T1000 (cell line): ENCODE measurements around the gene PTPRR.
A peak's percentile ranks its signal among the peaks of the same experiment; 100 is the strongest.

ENCODE experiments used
- DNase-seq: peaks from one replicate; lab custom pipeline; 2025; ENCODE audit warnings: mixed read lengths; lab: John Stamatoyannopoulos, UW

The PTPRR gene

DNA sequence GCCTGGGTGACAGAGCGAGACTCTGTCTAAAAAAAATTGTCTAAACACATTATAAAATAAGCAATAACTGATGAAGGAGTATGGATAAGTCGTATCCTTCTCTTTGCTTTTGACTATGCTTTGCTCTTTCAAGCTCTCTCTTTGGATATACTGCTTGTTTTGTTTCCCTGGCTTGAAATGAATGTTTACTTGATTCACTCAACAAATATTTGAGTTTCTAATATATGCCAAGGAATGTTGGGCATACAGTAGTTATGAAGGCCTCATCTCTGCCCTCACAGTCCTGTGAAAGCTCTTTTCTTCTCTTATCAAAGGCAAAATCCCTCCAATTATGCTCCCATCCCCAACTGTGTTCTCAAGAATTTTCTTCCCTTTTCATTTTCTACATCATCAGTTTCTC, 123.5 kb downstream of the PTPRR start:
- DNase-seq, result no peak

DNA sequence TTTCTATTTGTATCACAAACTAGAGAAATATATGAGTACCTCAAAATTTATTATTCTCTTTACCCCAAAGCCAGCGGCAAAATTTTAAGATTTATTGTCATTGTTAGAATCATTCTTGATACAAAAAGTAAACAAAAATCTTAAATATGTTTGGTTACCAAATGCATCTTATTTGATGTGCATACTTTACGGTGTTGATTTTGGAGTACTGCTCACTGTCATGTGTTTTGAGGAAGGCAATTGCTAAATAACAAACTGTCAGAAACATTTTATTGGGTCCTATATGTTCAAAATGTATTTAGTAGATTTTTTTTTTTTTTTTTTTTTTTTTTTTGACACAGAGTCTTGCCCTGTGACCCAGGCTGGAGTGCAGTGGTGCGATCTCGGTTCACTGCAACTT, 124.9 kb downstream of the PTPRR start:
- DNase-seq, result no peak

DNA sequence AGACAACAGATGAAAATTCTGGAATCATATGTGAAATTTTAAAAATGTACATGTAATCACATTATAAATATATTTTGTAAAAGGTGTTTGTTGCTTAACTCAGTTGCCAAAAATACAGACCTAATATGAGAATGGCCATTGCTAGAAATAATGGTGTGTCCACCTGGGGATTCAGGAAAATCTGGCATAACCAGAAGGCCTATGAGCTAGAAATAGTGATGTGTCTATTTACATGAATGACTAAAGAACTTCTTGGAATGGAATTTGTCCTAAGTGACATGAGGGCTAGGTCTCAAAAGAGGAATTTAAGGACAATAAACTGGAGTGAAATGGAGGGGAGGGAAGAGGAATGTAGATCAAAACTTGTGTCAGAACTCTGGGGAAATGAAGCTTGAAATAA, 126.4 kb downstream of the PTPRR start:
- no peak for DNase-seq

DNA sequence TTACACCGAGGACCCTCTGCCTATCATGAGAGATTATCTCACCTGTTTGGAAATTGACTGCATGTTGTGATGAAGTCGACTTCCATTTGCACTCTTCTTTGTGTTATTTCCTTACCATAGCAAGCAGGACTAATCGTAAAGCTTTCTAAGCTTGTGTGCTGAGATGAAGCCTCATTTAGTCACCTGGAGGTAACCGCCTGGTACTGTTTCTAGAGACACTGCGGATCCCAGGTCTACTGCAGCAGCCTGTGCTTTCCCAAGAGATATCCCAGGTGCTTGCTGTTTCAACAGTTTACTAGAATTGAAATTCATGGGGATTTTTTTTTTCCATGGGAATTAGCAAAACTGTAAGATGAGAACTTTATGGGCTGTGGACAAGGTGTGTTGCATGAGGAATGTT, 131.8 kb downstream of the PTPRR start:
- DNase-seq, result no peak

DNA sequence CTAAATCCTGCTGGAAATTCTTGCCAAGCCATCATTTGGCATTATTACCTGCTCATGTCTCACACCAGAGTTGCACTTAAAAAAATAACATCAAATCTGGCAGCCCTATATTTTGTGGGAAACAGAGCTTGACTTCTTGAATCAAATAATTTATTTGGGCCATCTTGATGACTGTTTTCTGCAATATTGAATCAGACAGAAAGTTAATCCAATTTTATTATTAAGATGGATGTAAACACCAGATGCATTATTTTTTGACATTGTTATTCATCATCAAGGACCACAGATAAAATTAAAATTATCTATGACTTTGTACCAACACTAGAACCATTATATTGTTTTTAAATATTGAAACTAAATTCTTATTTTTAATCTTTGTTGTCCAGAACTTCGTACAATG, 132.9 kb downstream of the PTPRR start:
- no peak for DNase-seq

DNA sequence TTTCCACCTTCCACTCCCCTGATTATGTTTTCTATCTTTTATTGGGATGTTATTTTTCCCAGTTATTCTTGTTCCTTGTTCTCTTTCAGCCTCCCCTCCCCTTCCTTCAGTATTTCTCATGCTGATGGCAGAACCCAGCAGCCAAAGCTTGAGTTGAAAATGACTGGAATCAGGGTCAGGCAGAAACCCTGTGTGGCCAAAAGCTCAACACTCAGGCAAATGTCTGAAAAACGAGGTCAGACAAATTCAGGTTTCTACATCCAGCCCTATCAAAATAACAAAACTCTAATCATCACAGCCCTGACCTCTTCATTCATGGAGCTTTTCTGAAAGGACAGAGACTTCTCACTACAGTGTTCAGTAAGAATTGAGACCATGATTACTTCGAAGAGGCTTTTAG, 134.6 kb downstream of the PTPRR start:
- DNase-seq, result no peak

DNA sequence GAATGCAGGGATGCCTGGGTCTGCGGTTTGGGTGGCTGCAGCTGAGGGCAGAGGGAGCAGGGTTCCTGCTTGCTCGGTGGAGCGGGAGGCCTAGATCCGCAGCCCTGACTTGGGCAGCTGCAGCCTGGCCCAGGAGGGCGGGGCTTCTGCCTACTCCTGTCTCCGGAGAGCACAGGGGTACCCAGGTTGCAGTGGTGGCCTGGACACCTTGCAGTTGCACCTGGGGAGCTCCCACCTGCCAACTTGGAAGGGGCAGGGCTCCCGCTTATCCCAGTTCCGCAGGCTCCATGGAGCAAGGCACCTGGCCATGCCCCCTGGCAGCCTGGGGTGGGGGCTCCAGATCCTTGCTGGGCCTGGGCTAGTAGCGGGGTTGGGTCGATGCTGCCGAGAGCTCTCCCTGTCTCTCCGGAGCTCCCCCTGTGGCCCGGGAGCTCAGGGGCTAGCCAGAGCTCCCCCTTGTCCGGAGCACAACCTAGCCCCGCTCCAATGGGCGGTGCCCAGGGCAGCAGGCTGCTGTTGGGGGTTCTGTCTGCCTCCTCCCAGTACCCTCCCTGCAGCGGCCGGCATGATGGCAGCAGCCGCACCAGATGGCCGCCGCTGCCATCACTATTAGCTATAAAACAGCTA, 136.4 kb downstream of the PTPRR start:
- DNase-seq, result no peak

DNA sequence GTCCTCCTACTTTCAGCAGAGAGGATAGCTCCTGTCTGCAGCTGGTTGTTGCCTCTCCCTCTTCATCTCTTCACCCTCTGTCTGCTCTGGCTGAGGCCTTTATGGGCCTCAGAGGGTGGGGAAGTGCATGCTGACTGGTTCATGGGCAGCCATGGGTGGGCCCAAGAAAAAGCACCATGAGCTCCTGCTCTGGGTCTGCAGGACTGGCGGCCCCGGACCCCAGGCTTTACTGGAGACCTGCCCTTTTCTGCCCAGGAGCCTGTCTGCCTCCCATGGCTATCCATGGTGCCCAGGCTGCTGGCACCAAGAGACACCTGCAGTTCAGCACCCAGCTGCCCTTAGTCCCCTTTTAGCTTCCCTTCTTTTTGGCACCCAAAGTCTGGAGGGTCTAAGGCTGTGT, 137.1 kb downstream of the PTPRR start:
- no peak for DNase-seq

DNA sequence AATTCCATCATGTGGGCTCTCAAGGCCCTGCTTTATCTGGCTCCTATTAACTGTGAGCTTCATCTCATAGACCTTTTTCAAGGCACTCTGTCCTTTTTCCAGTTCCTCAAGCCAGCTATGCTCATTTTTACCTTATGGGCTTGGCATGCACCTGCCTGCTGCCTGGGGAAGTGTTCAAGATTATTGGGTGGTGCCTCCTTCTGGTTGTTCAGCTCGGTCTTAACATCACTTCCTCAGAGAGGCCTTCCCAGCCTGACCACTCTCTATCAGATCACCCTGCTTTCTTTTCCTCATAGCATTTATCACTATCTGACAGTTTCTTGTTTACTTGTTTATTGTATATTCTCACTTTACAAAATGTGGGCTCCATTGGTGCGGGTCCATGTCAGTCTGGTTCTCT, 141.3 kb downstream of the PTPRR start:
- DNase-seq, result no peak

DNA sequence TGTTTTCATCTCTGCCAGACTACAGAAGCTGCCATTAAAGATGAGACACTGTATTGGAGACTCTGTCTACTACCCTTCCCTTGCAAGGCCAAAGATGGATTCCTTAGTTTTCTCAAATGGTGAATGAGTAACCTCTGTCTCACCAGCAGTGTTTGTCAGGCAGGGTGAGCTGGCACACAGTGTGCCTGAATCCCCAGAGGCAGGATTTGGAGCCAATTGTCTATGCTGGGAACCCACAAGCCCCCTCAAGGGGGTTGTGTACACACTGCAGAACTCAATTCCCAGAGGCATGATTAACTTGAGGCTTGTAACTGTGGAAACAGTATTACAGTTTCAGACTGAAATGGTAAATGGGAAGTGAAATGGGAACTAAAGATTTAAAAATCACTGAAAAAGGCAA, 146.5 kb downstream of the PTPRR start:
- peak; percentile 68 for DNase-seq

DNA sequence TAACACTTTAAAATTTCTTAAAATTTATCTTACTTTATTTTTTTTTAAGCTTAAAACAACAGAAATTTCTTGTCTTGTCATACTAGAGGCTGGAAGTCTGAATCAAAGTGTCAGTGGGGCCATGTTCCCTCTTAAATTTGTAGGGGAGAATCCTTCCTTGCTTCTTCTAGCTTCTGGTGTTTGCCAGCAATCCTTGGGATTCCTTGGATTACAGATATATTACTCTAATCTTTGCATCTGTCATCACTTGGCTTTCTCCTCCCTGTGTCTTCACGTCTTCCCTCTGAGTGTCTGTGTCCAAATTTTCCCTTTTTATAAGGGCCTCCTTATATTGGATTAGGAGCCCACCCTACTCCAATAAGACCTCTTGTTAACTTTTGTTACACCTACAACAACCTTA, 147.7 kb downstream of the PTPRR start:
- no peak for DNase-seq

DNA sequence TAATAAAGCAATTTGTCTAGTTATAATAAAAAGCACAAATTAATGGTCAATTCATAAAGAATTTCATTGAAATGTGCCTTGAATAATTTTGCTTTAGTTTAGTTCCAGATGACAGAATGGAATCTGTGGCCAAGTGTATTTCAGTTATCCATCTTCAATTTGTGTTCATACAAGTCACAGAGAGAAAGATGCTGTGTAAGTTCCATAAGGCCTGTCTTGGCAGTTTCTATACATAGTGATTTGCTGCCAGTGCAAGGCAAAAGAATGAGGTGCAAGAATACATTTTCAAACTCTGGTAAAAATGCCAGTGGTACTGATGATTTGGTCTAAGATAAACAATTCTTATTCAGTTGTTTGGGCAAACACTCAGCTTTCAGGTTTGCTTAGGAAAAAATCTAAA, 149.0 kb downstream of the PTPRR start:
- no peak for DNase-seq

DNA sequence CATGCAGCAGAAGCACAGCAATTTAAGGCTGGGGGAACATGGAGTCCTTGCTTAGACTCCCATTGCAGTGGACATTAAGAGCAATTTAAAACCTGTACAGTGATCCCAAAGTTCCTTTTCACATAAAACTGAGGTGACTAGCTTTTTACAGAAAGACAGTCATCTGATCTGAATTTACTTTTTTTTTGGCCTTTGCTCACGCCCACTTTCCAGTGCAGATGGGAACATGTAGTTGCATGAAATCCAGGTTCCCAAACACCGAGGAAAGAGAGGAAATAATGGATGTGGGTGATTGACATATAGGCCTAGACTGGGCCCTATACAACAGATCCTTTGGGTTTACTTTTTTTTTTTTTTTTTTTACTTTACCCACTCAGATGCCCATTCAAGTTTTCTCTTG, 156.9 kb downstream of the PTPRR start:
- DNase-seq, result no peak

DNA sequence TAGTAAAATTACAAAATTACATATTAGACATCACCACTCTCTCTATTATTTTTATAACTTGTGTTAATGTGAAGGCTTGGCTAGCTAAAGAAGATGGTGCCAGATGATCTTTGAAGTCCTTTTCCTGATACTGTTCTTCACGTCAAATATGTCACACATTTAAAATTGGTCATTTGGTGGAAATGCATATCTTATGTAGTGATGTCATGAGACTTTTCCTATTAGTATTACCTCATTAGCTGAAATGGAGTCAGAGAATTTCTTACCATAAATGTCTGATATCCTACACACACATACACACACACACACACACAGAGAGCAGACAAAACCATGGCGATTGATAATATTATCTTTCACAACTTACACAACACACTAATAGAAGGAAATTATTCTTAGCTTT, 158.5 kb downstream of the PTPRR start:
- DNase-seq, result no peak

DNA sequence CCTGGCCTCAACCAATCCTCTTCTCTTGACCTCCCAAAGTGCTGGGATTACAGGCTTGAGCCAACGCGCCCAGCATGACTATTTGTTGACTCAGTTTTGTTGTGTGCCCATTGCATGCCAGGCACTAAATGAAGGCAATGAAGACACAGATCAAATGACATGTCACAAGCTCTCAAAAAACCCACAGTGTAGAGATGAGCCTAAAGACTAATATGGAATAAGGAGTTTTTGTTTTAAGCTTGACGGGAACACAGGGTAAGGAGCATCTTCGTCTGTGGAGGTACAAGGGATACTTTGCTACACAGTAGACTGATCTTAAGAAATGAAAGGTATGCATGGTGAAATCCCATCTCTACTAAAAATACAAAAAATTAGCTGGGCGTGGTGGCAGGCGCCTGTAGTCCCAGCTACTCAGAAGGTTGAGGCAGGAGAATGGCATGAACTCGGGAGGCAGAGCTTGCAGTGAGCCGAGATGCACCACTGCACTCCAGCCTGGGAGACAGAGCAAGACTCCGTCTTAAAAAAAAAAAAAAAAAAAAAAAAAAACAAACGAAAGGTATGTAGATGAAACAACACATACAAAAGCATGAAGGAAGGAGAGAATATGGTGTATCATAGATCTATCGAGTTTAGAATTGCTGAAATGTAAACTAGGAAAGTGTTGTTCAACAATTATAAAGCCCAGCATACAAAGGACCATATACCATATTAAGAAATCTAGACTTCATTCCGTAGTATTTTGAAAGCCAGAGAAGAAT, 161.2 kb downstream of the PTPRR start:
- DNase-seq, result no peak

DNA sequence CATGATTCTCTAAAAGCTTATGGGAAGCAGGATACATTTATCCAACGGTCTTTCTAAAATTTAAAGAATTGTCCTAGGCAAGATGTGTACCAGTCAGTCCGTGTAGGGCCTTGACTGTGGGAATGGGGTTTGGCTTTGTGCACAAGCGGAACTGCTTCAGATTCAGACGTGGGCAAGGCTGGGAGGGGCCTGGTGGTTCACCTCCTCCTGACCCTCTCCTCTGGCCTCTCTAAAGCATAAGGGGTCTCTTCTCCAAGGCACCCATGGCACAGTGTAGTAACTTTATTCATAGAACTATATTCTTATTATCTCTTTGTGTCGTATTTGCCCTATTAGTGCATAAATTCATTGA, 162.1 kb downstream of the PTPRR start:
- DNase-seq, result no peak

DNA sequence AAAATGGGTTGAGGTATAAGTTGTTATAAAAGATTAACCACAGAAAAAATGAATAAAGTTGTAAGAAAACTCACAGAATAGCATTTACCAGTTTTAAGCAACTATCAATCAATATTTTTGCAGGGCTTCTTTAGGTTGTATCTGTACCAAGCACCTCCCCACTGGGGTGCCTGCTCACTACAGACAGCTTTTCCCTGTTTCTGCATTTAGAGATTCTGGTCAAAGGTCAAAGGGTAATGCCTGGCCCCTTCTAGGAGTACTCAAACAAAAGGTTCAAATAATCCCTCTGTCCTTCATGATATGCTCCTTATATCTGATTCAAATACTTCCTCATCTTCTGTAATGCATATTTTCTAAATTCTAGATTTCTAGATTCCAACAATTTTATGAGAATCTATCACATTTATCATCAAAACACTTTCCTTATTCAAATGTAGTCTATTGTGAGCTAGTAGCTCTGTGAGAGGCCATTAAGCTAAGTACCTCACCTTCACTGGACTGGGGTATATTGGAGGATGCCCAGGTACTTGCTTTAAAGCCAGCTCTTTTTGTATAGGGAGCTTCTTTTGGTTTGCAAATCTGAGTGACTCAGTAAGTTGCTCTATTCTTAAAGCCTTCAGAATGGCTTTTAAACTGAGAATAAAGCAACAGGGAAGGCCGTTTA, 162.6 kb downstream of the PTPRR start:
- DNase-seq, result no peak

DNA sequence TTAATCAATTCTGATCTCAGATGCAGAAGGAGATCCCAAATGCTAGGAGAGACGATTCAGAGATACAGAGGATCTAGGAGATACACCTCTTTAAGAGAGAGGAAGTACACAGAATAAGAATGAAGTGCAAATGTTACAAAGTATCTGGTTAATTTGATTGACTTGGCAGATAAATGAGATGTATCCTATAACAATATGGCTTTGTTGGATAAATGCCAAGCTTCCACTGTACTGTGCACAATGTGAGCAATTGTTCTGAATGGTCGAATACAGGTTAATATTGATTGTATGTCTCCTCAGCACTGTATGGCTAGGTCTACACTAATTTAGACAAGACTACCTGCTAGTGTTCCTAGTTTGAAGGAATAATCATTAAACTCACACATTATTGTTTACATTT, 163.7 kb downstream of the PTPRR start:
- DNase-seq, result no peak

DNA sequence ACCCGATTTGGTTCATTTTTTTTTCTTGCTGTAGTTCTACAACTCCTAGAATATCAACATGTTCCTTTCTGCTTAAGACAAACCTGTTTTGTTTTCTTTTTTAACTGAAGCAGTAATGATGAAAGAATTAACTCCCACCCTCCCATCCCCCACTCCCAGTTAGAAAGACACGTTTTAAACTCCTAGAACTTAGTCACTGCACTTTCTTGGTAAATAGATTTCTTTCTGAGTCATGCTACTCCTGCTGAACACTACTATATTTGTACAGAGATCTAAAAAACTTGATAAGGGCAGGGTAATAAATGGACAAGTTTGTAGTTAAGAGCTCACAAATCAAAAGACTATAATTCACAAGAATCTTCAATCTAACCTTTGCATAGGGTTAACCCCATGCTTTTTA, 164.4 kb downstream of the PTPRR start:
- no peak for DNase-seq

DNA sequence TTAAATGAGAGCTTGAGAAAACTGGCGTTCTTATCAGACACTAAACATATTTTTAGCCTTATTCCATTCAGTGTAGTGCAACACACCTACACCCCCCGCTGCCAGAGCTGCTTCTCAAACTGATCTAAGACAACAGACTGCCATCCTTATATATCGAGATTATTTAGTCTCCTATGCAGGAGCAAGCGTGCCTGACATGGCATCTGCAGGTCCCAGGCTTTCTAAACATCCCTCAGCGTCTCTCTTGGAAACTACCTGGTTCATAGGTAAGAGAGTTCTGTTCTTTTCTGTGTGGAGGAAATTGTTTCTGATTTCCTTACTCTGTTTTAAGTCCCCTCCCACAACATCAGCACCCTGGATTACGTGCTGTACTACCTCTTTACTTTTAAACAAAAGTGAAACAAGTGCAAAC, 166.2 kb downstream of the PTPRR start:
- DNase-seq, result no peak

DNA sequence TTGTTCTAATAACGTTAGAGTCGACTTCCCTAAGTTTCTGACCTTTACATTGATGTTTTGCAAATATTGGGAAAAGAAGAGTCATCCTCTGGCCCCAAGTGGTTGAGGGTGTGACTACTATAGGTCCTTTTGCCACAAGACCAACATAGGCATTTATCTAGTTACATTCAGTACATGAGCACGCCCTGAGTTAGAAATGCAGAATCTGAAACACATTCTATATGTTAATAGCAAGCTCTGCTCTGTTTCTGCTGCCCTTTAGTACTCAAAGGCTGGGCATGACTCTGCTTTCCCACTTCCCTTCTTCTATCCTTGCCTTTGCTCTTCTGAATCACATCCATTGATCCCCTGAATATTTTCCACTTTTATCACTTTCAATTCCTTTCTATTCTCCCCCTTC, 168.2 kb downstream of the PTPRR start:
- no peak for DNase-seq

DNA sequence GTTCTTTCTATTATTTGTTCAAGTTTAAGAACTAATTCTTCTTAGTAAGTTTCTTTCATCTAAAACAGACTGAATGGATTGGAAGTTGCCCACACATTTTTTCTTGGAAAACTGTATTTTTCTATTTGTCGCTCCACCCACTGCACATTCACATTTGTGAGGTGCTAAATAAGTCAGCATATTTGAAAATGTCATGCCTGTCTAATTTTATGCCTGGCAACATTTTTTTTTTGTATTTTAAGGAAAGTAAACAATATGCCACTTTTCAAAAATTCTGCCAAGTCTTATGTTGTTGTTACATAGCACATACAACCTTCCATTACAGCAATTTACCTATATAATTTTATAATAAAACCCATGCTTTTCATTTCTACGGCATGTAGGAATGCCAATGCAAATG, 170.6 kb downstream of the PTPRR start:
- no peak for DNase-seq

DNA sequence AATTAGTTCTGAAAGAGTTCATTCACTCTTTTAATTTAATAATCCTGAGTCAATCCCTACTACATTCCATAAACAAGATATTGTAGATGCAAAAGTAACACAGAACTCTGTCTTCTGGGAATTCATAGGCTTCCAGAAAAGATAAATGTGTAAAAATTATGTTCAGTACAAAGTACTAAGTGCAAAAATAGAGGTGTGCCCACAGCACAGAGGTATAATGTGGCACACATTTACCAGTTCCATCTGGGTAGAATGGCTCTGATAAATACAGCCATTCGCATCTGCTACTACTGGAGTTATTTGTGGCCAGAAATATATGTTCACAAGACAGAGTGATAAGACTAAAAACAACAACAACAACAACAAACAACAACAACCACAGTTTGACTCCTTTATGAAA, 171.7 kb downstream of the PTPRR start:
- no peak for DNase-seq
